Sigmoid colon (tissue), 7 donors: ENCODE measurements around the gene RAET1L. TPM values are rescaled to one million over a fixed set of nuclear protein-coding genes. Genes with fewer than 3 reads are reported as not detected.

Source experiments
- DNase-seq: peaks from one replicate; pipeline ENCODE4 v3.0.0-alpha.2; 2019
- H3K27ac ChIP-seq, 4 donors: fragments of 200-600 bp; sonication (generic); one replicate each; pipeline ENCODE4 v1.5.1; 2016 to 2019; ENCODE audit warnings: mild to moderate bottlenecking in 1 of 4
- H3K27me3 ChIP-seq, 3 donors: fragments of 200-600 bp; sonication (generic); one replicate each; pipeline ENCODE4 v1.5.1; 2019; ENCODE audit warnings: mild to moderate bottlenecking in 1 of 3
- H3K36me3 ChIP-seq, 4 donors: fragments of 200-600 bp; sonication (generic); one replicate each; pipeline ENCODE4 v1.5.1; 2016 to 2019
- H3K4me1 ChIP-seq, 4 donors: fragments of 200-600 bp; sonication (generic); one replicate each; pipeline ENCODE4 v1.5.1; 2017 to 2019
- H3K4me3 ChIP-seq, 4 donors: fragments of 200-600 bp; sonication (generic); one replicate each; pipeline ENCODE4 v1.5.1; 2017 to 2019; ENCODE audit warnings: mild to moderate bottlenecking in 2 of 4, moderate library complexity in 1 of 4
- H3K9me3 ChIP-seq, 4 donors: fragments of 200-600 bp in 3 of 4; sonication (generic) in 3 of 4; one replicate each; pipeline versions ENCODE4 v1.5.1 to v1.6.1; 2013 to 2019
- CTCF ChIP-seq, 4 experiments: fragments of 450-650 bp in 3 of 4; fragments of 200-600 bp in 1 of 4; IDR thresholded peaks; one replicate each; pipeline ENCODE4 v1.5.1; 2016 to 2019; ENCODE audit warnings: antibody characterized with exemption in 4 of 4, mild to moderate bottlenecking in 3 of 4, moderate library complexity in 2 of 4
- EP300 ChIP-seq, 4 donors: sonication (generic); formaldehyde crosslinking; IDR thresholded peaks; one replicate each; pipeline ENCODE4 v1.6.1; 2017; ENCODE audit warnings: antibody characterized with exemption in 4 of 4
- POLR2A ChIP-seq, 2 donors: fragments of 450-650 bp; IDR thresholded peaks; one replicate each; pipeline ENCODE4 v1.6.1; 2016; ENCODE audit warnings: antibody characterized with exemption in 2 of 2, mild to moderate bottlenecking in 2 of 2, moderate library complexity in 2 of 2
- POLR2AphosphoS5 ChIP-seq, 4 donors: sonication (generic); formaldehyde crosslinking; IDR thresholded peaks; one replicate each; pipeline ENCODE4 v1.6.1; 2017; ENCODE audit warnings: antibody characterized with exemption in 4 of 4
- WGBS, 2 donors: extraction: QIAGEN DNeasy Blood & Tissue Kit; methylation state at CpG; one replicate each; pipeline ENCODE4 v1.1.7; 2013; 5-methylcytosine and 5-hydroxymethylcytosine counted together
- intact Hi-C: fragments of 100-400 bp; cut with DNase I; formaldehyde crosslinking; loops from one replicate; pipeline ENCODE4 v1.15.1; 2023
- polyA plus RNA-seq, 3 donors: library from polyadenylated mRNA; stranded (reverse); fragments of 200-250 nt; gene quantifications; one replicate each; pipeline ENCODE4 v1.2.3, GENCODE V29; 2013
- total RNA-seq, 4 donors: library from RNA; depleted of rRNA; stranded (reverse); fragments of >200 nt; gene quantifications; one replicate each; pipeline ENCODE4 v1.1.0, GENCODE V29; 2016
- donor health status: healthy with polysubstance abuse.
- donor health status: Bipolar disorder and iron deficiency.
- donor health status: healthy.

Gene RAET1L
- total and polyA plus RNA-seq, 7 donors, result not detected

GRCh38 chr6:150056916-150057315 lies 31.6 kb upstream of the RAET1L start:
- TF ChIP-seq POLR2AphosphoS5 (IDR thresholded peaks at IDR 0.05) (no peak), POLR2A (IDR thresholded peaks at IDR 0.05) (no peak), EP300 (IDR thresholded peaks at IDR 0.05) (no peak), CTCF (IDR thresholded peaks at IDR 0.05) (no peak)
- peaks cover 0 to 36% (median 0%) of the 10 kb centered on the region in 3 donors for H3K27me3 ChIP-seq
- no peak overlapping the region for H3K27ac ChIP-seq
- H3K9me3 ChIP-seq, result no peaks in the 10 kb centered on the region
- H3K36me3 ChIP-seq, result no peaks in the 10 kb centered on the region
- no peak for DNase-seq
- intact Hi-C loops, result no loop called here
- WGBS, 2 donors, result 77 to 82% methylated on average over 4 of the region's 4 CpGs
- no peak overlapping the region for H3K4me3 ChIP-seq
- no peaks in the 10 kb centered on the region for H3K4me1 ChIP-seq

GRCh38 chr6:150056156-150056555 lies 30.8 kb upstream of the RAET1L start:
- no peak for DNase-seq
- TF ChIP-seq CTCF (IDR thresholded peaks at IDR 0.05) (no peak), POLR2A (IDR thresholded peaks at IDR 0.05) (no peak), POLR2AphosphoS5 (IDR thresholded peaks at IDR 0.05) (no peak), EP300 (IDR thresholded peaks at IDR 0.05) (no peak)
- Histone ChIP-seq H3K36me3 (no peaks in the 10 kb centered on the region), H3K27me3 (peaks cover 0 to 36% (median 0%) of the 10 kb centered on the region in 3 donors), H3K9me3 (no peaks in the 10 kb centered on the region), H3K4me3 (no peak overlapping the region), H3K4me1 (no peaks in the 10 kb centered on the region), H3K27ac (no peak overlapping the region)
- intact Hi-C loops, result no loop called here
- WGBS, 2 donors, result 84 to 87% methylated on average over 12 of the region's 12 CpGs

GRCh38 chr6:150055131-150055530 lies 29.8 kb upstream of the RAET1L start:
- Histone ChIP-seq H3K9me3 (no peaks in the 10 kb centered on the region), H3K36me3 (no peaks in the 10 kb centered on the region), H3K27me3 (peaks cover 0 to 36% (median 0%) of the 10 kb centered on the region in 3 donors), H3K4me1 (no peaks in the 10 kb centered on the region), H3K4me3 (no peak overlapping the region), H3K27ac (no peak overlapping the region)
- no peak for DNase-seq
- no peak for TF ChIP-seq EP300 (IDR thresholded peaks at IDR 0.05)
- TF ChIP-seq POLR2AphosphoS5 (IDR thresholded peaks at IDR 0.05), result no peak
- TF ChIP-seq CTCF (IDR thresholded peaks at IDR 0.05), result no peak
- TF ChIP-seq POLR2A (IDR thresholded peaks at IDR 0.05), result no peak
- WGBS, 2 donors, result 83 to 87% methylated on average over 10 of the region's 10 CpGs
- intact Hi-C loops, result no loop called here

- intact Hi-C loops, result no loop called here
- no peaks in the 10 kb centered on the region for H3K36me3 ChIP-seq
- peaks cover 0 to 31% (median 0%) of the 10 kb centered on the region in 3 donors for H3K27me3 ChIP-seq
Measured at GRCh38 chr6:150053450-150053849, 28.1 kb upstream of the RAET1L start.

More at GRCh38 chr6:150053450-150053849, 28.1 kb upstream of the RAET1L start:
- Histone ChIP-seq H3K9me3 (no peaks in the 10 kb centered on the region), H3K4me3 (no peak overlapping the region), H3K27ac (no peak overlapping the region), H3K4me1 (no peaks in the 10 kb centered on the region)
- TF ChIP-seq POLR2A (IDR thresholded peaks at IDR 0.05) (no peak), CTCF (IDR thresholded peaks at IDR 0.05) (no peak), POLR2AphosphoS5 (IDR thresholded peaks at IDR 0.05) (no peak)
- WGBS, 2 donors, result 78 to 84% methylated on average over 11 of the region's 11 CpGs
- DNase-seq, result no peak
